ENCODE results near the gene RAVER2.

RAVER2 gene

GRCh38 chr1:64705591-64705990 lies 39.3 kb upstream of the RAVER2 start:
- TF ChIP-seq CTCF (IDR thresholded peaks at IDR 0.05; ENCODE audit: low read depth, low read length): no peak
- no peak for DNase-seq (ENCODE audit: extremely low read depth, low read depth)

DNA sequence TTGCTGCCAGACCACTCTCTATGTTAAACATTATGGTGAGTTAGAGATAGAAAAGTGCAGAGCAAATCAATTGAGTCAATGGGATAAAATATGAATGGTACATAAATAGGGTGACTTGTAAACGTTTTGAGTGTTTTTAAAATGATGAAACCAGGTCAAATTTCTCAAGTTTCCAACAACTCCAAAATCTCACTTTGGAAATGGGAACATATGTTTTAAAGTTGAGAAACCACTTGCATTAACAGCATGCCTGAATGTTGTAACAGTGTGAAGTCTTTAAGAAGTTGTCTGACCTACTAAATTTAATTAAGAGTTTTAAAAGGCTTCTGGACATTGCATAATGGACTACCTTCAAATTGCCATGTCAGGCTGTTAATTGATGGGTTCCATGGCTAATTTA lies 33.6 kb upstream of the RAVER2 start:
- TF ChIP-seq CTCF (IDR thresholded peaks at IDR 0.05; ENCODE audit: low read depth, low read length): no peak

GRCh38 chr1:64712049-64712448 lies 32.8 kb upstream of the RAVER2 start:
- no peak for DNase-seq (ENCODE audit: extremely low read depth, low read depth)
- no peak for TF ChIP-seq CTCF (IDR thresholded peaks at IDR 0.05; ENCODE audit: low read depth, low read length)

More for the DNA sequence above, 33.6 kb upstream of the RAVER2 start:
- DNase-seq (ENCODE audit: extremely low read depth, low read depth): no peak

DNA sequence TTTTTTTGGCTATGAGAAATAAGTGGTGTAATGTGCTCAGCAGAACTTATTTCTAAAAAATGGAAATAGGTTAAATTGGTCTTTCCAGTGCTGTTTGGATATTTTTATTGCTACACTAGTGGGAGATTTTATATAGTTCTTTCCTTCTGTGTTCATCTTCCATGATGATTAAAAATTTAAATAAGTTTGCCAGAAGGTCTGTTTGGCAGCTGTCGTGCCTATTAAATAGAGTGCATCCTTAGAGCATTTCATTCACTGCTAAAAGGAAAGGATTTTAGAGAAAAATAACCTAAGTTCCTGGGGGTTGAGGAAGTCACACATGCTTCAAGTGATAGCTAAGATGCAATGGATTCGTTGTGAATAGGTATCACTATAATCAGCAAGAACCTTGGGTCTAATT lies 29.7 kb upstream of the RAVER2 start:
- no peak for TF ChIP-seq CTCF (IDR thresholded peaks at IDR 0.05; ENCODE audit: low read depth, low read length)
- no peak for DNase-seq (ENCODE audit: extremely low read depth, low read depth)

- no peak for DNase-seq (ENCODE audit: extremely low read depth, low read depth)
- no peak for TF ChIP-seq CTCF (IDR thresholded peaks at IDR 0.05; ENCODE audit: low read depth, low read length)
Measured at GRCh38 chr1:64721135-64721534, 23.7 kb upstream of the RAVER2 start.

- DNase-seq (ENCODE audit: extremely low read depth, low read depth): no peak
- no peak for TF ChIP-seq CTCF (IDR thresholded peaks at IDR 0.05; ENCODE audit: low read depth, low read length)
Measured at GRCh38 chr1:64721576-64722145, 23.2 kb upstream of the RAVER2 start.

DNA sequence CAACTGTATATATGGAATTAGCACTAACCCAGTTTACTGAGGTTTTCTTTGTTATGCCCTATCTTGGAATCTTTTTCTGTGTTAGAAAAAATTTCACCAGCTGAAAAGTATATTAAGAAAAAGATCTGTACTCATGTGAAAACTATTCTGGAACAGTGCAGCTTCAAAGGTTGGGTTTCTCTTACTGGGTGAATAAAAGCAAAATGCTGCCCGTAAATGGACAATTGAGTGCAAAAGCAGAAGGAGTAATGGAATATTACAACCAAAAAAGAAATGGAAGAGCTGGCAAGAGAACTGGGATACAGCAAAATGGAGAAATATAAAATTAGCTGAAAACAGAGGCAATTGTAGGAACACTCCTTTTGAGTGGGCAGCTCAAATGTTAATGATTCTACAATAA lies 17.0 kb upstream of the RAVER2 start:
- no peak for DNase-seq (ENCODE audit: extremely low read depth, low read depth)
- TF ChIP-seq CTCF (IDR thresholded peaks at IDR 0.05; ENCODE audit: low read depth, low read length): no peak

All from AG09319 (cell line).